Breast epithelium (tissue), 3 donors: Measurements from ENCODE around the gene QSER1.

ENCODE experiments used
- POLR2A ChIP-seq: fragments of 450-650 bp; IDR thresholded peaks from one replicate; pipeline ENCODE4 v1.6.1; 2016; ENCODE audit warnings: antibody characterized with exemption, mild to moderate bottlenecking, moderate library complexity
- POLR2AphosphoS5 ChIP-seq, 3 donors: sonication (generic); formaldehyde crosslinking; IDR thresholded peaks; one replicate each; pipeline ENCODE4 v1.6.1; 2017; ENCODE audit warnings: antibody characterized with exemption in 3 of 3
- TF ChIP-seq, protein P1 (sequence below), 3 donors: fragments of 450-650 bp; IDR thresholded peaks; one replicate each; pipeline ENCODE4 v1.5.1; 2016 to 2017; ENCODE audit warnings: antibody characterized with exemption in 3 of 3, mild to moderate bottlenecking in 3 of 3, moderate library complexity in 3 of 3

DNA sequence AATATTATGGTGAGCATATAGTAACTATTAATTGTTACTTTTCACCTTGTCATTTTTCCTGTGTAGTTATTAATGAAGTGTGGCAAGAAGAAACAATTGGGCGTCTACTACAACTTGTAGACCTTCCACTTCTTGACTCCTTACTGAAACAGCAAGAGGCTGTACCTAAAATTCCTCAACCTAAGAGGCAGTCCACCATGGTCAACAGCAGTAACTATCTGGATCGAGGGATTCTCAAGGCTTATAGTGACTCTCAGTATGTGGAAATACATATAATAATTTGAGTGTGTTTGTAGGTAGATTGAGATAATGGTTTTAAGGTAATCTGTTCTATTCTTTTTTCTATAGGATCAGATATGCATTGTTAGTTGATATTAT lies 135.9 kb downstream of the QSER1 start:
- TF ChIP-seq, protein P1, sequence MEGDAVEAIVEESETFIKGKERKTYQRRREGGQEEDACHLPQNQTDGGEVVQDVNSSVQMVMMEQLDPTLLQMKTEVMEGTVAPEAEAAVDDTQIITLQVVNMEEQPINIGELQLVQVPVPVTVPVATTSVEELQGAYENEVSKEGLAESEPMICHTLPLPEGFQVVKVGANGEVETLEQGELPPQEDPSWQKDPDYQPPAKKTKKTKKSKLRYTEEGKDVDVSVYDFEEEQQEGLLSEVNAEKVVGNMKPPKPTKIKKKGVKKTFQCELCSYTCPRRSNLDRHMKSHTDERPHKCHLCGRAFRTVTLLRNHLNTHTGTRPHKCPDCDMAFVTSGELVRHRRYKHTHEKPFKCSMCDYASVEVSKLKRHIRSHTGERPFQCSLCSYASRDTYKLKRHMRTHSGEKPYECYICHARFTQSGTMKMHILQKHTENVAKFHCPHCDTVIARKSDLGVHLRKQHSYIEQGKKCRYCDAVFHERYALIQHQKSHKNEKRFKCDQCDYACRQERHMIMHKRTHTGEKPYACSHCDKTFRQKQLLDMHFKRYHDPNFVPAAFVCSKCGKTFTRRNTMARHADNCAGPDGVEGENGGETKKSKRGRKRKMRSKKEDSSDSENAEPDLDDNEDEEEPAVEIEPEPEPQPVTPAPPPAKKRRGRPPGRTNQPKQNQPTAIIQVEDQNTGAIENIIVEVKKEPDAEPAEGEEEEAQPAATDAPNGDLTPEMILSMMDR (IDR thresholded peaks at IDR 0.05): no peak
- TF ChIP-seq POLR2AphosphoS5 (IDR thresholded peaks at IDR 0.05) (no peak), POLR2A (no peak)
